GM12891 (cell line): ENCODE data around the gene RYR1.

ENCODE experiments used
- PAX5 ChIP-seq: IDR thresholded peaks from 2 replicates; pipeline ENCODE4 v1.6.1; 2011; ENCODE audit warnings: low read length, moderate library complexity, mild to moderate bottlenecking; ENCODE audit not compliant: insufficient read depth, severe bottlenecking
- POLR2A ChIP-seq: IDR thresholded peaks from 2 replicates; pipeline ENCODE4 v1.6.1; 2011; ENCODE audit warnings: low read depth, low read length, control low read depth
- POLR2AphosphoS5 ChIP-seq: IDR thresholded peaks from 2 replicates; pipeline ENCODE4 v1.6.1; 2011; ENCODE audit warnings: low read depth, low read length, control low read depth
- POU2F2 ChIP-seq: IDR thresholded peaks from 2 replicates; pipeline ENCODE4 v1.6.1; 2011; ENCODE audit warnings: low read depth, mild to moderate bottlenecking, control low read depth, low read length, moderate library complexity
- SPI1 ChIP-seq: IDR thresholded peaks from 2 replicates; pipeline ENCODE4 v1.6.1; 2011; ENCODE audit warnings: low read depth, low read length, control low read depth
- TAF1 ChIP-seq: IDR thresholded peaks from 2 replicates; pipeline ENCODE4 v1.6.1; 2011; ENCODE audit warnings: low read depth, low read length, control low read depth

GRCh38 chr19:38596057-38596981, 162.8 kb downstream of the RYR1 start:
- TF ChIP-seq POLR2AphosphoS5 = no peak
- TF ChIP-seq POLR2A = no peak
- no peak for TF ChIP-seq TAF1
- no peak for TF ChIP-seq SPI1
- TF ChIP-seq PAX5 = no peak
- no peak for TF ChIP-seq POU2F2
